H9 (cell line): ENCODE results near the gene MDFI. TPM values are rescaled to one million over a fixed set of nuclear protein-coding genes. Genes with fewer than 3 reads are reported as not detected.

Experiments
- DNase-seq: peaks from one replicate; pipeline ENCODE4 v3.0.0-alpha.2; 2017
- H2AFZ ChIP-seq: one replicate; pipeline ENCODE4 v1.6.1; 2013; ENCODE audit warnings: mild to moderate bottlenecking, low read length, control low read depth, moderate library complexity
- H2AK5ac ChIP-seq: 2 replicates; pipeline ENCODE4 v1.6.1; 2013; ENCODE audit warnings: low read length, control low read depth, mixed read lengths; ENCODE audit not compliant: insufficient read length
- H2BK120ac ChIP-seq: one replicate; pipeline ENCODE4 v1.6.1; 2013; ENCODE audit warnings: low read depth, mild to moderate bottlenecking, low read length, control low read depth, inconsistent platforms; ENCODE audit not compliant: poor library complexity, severe bottlenecking
- H2BK12ac ChIP-seq: 2 replicates; pipeline ENCODE4 v1.6.1; 2013; ENCODE audit warnings: low read length, control low read depth, mixed read lengths, low read depth; ENCODE audit not compliant: insufficient read length
- H2BK15ac ChIP-seq: 2 replicates; pipeline ENCODE4 v1.6.1; 2013; ENCODE audit warnings: low read depth, low read length, control low read depth
- H2BK20ac ChIP-seq: one replicate; pipeline ENCODE4 v1.6.1; 2013; ENCODE audit warnings: low read depth, mild to moderate bottlenecking, low read length, control low read depth, inconsistent platforms; ENCODE audit not compliant: poor library complexity, severe bottlenecking
- H2BK5ac ChIP-seq: 2 replicates; pipeline ENCODE4 v1.6.1; 2013; ENCODE audit warnings: low read length, control low read depth, mixed read lengths; ENCODE audit not compliant: insufficient read length
- H3K14ac ChIP-seq: 2 replicates; pipeline ENCODE4 v1.6.1; 2013; ENCODE audit warnings: low read length, control low read depth; ENCODE audit not compliant: insufficient read depth
- H3K18ac ChIP-seq: 2 replicates; pipeline ENCODE4 v1.6.1; 2013; ENCODE audit warnings: low read depth, mild to moderate bottlenecking, mixed read lengths, low read length, control low read depth; ENCODE audit not compliant: insufficient read length
- H3K23ac ChIP-seq: 2 replicates; pipeline ENCODE4 v1.6.1; 2013; ENCODE audit warnings: low read length, control low read depth, mixed read lengths, low read depth; ENCODE audit not compliant: insufficient read length
- H3K23me2 ChIP-seq: 2 replicates; pipeline ENCODE4 v1.6.1; 2013; ENCODE audit warnings: low read depth, mild to moderate bottlenecking, mixed read lengths, low read length, control low read depth; ENCODE audit not compliant: insufficient read length, poor library complexity, severe bottlenecking
- H3K27ac ChIP-seq: 2 replicates; pipeline ENCODE4 v1.5.1; 2013; ENCODE audit warnings: low read length, control low read depth, mixed read lengths, low read depth; ENCODE audit not compliant: insufficient read length
- H3K27me3 ChIP-seq: 2 replicates; pipeline ENCODE4 v1.6.1; 2013; ENCODE audit warnings: low read length, control low read depth, inconsistent platforms; ENCODE audit not compliant: insufficient read depth
- H3K4ac ChIP-seq: 2 replicates; pipeline ENCODE4 v1.6.1; 2013; ENCODE audit warnings: low read depth, mild to moderate bottlenecking, control low read depth, inconsistent platforms, low read length, moderate library complexity
- H3K4me1 ChIP-seq: 2 replicates; pipeline ENCODE4 v1.6.1; 2013; ENCODE audit warnings: low read length, control low read depth, inconsistent platforms; ENCODE audit not compliant: insufficient read depth
- H3K4me2 ChIP-seq: 2 replicates; pipeline ENCODE4 v1.6.1; 2013; ENCODE audit warnings: low read length, control low read depth, mixed read lengths; ENCODE audit not compliant: insufficient read length, insufficient read depth
- H3K56ac ChIP-seq: 2 replicates; pipeline ENCODE4 v1.6.1; 2013; ENCODE audit warnings: low read depth, mild to moderate bottlenecking, mixed read lengths, low read length, control low read depth; ENCODE audit not compliant: insufficient read length
- H3K79me1 ChIP-seq: 2 replicates; pipeline ENCODE4 v1.6.1; 2013; ENCODE audit warnings: low read depth, mild to moderate bottlenecking, moderate library complexity, low read length, control low read depth, inconsistent platforms; ENCODE audit not compliant: insufficient read depth, poor library complexity, severe bottlenecking
- H3K79me2 ChIP-seq: 2 replicates; pipeline ENCODE4 v1.6.1; 2013; ENCODE audit warnings: low read length, control low read depth, inconsistent platforms; ENCODE audit not compliant: insufficient read depth
- H3K9ac ChIP-seq: 2 replicates; pipeline ENCODE4 v1.6.1; 2013; ENCODE audit warnings: low read length, control low read depth, mixed read lengths; ENCODE audit not compliant: insufficient read length; ENCODE audit errors: extremely low read depth
- H3K9me3 ChIP-seq: one replicate; pipeline ENCODE4 v1.6.1; 2013; ENCODE audit warnings: low read depth, low read length, inconsistent platforms; ENCODE audit not compliant: control insufficient read depth
- H3T11ph ChIP-seq: one replicate; pipeline ENCODE4 v1.6.1; 2013; ENCODE audit warnings: mild to moderate bottlenecking, low read length, control low read depth, inconsistent platforms
- H4K20me1 ChIP-seq: one replicate; pipeline ENCODE4 v1.6.1; 2013; ENCODE audit not compliant: control insufficient read depth, insufficient read length, insufficient read depth
- H4K5ac ChIP-seq: 2 replicates; pipeline ENCODE4 v1.6.1; 2013; ENCODE audit warnings: low read depth, mild to moderate bottlenecking, mixed read lengths, low read length, control low read depth; ENCODE audit not compliant: insufficient read length
- H4K8ac ChIP-seq: replicated peaks from 2 replicates; pipeline ENCODE4 v1.6.1; 2013; ENCODE audit warnings: low read length, control low read depth, mixed read lengths, low read depth; ENCODE audit not compliant: insufficient read length
- H4K91ac ChIP-seq: 2 replicates; pipeline ENCODE4 v1.6.1; 2013; ENCODE audit warnings: low read depth, mild to moderate bottlenecking, moderate library complexity, mixed read lengths, low read length, control low read depth; ENCODE audit not compliant: insufficient read length
- H3K27ac Mint-ChIP-seq, 3 experiments: 2 replicates in 2 of 3; 3 replicates in 1 of 3; pipeline ENCODE4 v1.8.0; 2020 to 2021; ENCODE audit warnings: mixed read lengths in 3 of 3, mild to moderate bottlenecking in 1 of 3, moderate library complexity in 1 of 3
- H3K27me3 Mint-ChIP-seq: 2 replicates; pipeline ENCODE4 v1.8.0; 2021; ENCODE audit warnings: low read depth, mild to moderate bottlenecking, moderate library complexity, mixed read lengths
- H3K36me3 Mint-ChIP-seq, 3 experiments: 2 replicates in 2 of 3; 3 replicates in 1 of 3; pipeline ENCODE4 v1.8.0; 2020 to 2021; ENCODE audit warnings: low read depth in 3 of 3, mixed read lengths in 3 of 3; ENCODE audit not compliant: insufficient read depth in 1 of 3
- H3K4me1 Mint-ChIP-seq, 2 experiments: 2 replicates each; pipeline ENCODE4 v1.8.0; 2020; ENCODE audit warnings: mixed read lengths in 2 of 2
- H3K4me3 Mint-ChIP-seq, 2 experiments: 2 replicates in 1 of 2; 3 replicates in 1 of 2; pipeline ENCODE4 v1.8.0; 2020 to 2021; ENCODE audit warnings: mild to moderate bottlenecking in 2 of 2, mixed read lengths in 2 of 2, moderate library complexity in 1 of 2
- H3K9me3 Mint-ChIP-seq, 2 experiments: 2 replicates in 1 of 2; 3 replicates in 1 of 2; pipeline ENCODE4 v1.8.0; 2020; ENCODE audit warnings: mild to moderate bottlenecking in 2 of 2, mixed read lengths in 2 of 2, moderate library complexity in 1 of 2
- WGBS: extraction: QIAGEN DNeasy Blood & Tissue Kit; methylation state at CpG from one replicate; pipeline ENCODE4 v1.1.7; 2013; ENCODE audit warnings: missing lambda C conversion rate, low lambda C conversion rate, mixed read lengths; ENCODE audit not compliant: insufficient read length; ENCODE audit errors: extremely low coverage; 5-methylcytosine and 5-hydroxymethylcytosine counted together
- total RNA-seq: library from RNA; stranded (reverse); gene quantifications from 2 replicates; pipeline ENCODE4 v1.2.1, GENCODE V29; 2021
- TF ChIP-seq, protein P1 (sequence below): fragments of 200-600 bp; sonication (generic); conservative IDR thresholded peaks from 3 replicates; pipeline ENCODE4 v1.8.0; 2021; ENCODE audit warnings: antibody characterized with exemption, mild to moderate bottlenecking

MDFI gene
- total RNA-seq, 1 experiment from 2014 or later = 45.0 TPM

DNA sequence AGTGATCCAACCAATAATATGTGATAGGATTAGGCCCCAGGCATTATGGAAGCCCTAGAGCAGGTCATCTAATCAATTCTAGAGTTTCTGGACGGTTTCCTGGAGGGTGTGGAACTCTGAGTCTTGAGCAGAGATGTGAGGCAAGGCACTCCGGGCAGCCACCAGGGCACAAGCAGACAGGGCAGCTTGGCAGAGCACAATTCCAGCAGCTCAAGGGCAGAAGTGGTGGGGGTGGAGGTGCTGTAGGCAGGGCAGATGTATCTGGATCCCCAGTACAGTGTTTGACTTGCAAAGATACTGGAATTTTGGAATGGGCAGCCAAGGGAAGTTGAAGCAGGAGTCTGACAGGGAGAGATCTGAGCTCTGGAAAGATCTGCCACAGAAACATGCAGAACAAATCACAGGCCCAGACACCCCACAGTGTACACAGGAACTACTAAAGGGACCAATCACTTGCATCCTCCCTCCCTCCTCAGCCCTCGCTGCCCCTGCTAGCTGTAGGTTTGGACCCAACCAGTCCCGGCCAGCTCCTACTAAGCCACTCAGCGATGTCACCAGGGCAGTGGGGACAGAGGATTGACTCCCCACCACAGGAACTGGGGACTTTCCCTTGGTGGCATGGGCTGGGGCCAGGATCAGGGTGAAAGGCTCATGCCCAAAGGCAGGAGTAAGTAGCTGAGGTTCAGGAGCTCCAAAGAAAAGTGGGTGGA lies 50.1 kb downstream of the MDFI start:
- H4K20me1 ChIP-seq = no peaks in the 10 kb centered on the region
- no peak overlapping the region for H3K56ac ChIP-seq
- Mint-ChIP-seq H3K27ac (peak overlapping the region in 2 of 3 experiments; percentile 6 to 20; a peak in 2 of 7 replicates), H3K4me3 (no peak overlapping the region), H3K27me3 (peaks cover 21% of the 10 kb centered on the region), H3K36me3 (no peaks in the 10 kb centered on the region; a peak in 2 of 7 replicates), H3K4me1 (peaks cover 31 to 39% of the 10 kb centered on the region in 2 experiments), H3K9me3 (no peaks in the 10 kb centered on the region; a peak in 1 of 5 replicates)
- no peak overlapping the region for H2AK5ac ChIP-seq
- TF ChIP-seq, protein P1, sequence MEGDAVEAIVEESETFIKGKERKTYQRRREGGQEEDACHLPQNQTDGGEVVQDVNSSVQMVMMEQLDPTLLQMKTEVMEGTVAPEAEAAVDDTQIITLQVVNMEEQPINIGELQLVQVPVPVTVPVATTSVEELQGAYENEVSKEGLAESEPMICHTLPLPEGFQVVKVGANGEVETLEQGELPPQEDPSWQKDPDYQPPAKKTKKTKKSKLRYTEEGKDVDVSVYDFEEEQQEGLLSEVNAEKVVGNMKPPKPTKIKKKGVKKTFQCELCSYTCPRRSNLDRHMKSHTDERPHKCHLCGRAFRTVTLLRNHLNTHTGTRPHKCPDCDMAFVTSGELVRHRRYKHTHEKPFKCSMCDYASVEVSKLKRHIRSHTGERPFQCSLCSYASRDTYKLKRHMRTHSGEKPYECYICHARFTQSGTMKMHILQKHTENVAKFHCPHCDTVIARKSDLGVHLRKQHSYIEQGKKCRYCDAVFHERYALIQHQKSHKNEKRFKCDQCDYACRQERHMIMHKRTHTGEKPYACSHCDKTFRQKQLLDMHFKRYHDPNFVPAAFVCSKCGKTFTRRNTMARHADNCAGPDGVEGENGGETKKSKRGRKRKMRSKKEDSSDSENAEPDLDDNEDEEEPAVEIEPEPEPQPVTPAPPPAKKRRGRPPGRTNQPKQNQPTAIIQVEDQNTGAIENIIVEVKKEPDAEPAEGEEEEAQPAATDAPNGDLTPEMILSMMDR = no peak
- H4K91ac ChIP-seq = no peak overlapping the region
- no peak overlapping the region for H4K5ac ChIP-seq
- H2BK12ac ChIP-seq = no peak overlapping the region
- no peak overlapping the region for H2BK120ac ChIP-seq
- H2BK5ac ChIP-seq = no peak overlapping the region
- no peak overlapping the region for H3K9ac ChIP-seq
- DNase-seq = no peak
- peaks cover 7% of the 10 kb centered on the region; the same call in 1 of the 2 replicates for H3K4me1 ChIP-seq
- H2BK15ac ChIP-seq = no peak overlapping the region
- H2AFZ ChIP-seq = no peak overlapping the region
- H3K27ac ChIP-seq = no peak overlapping the region
- no peak overlapping the region for H3K23ac ChIP-seq
- no peaks in the 10 kb centered on the region for H3K27me3 ChIP-seq
- no peaks in the 10 kb centered on the region for H3K79me2 ChIP-seq
- H3K23me2 ChIP-seq = no peaks in the 10 kb centered on the region
- no CpG with 5 or more reads among the region's 5 CpGs for WGBS
- no peak overlapping the region for H4K8ac ChIP-seq
- no peak overlapping the region for H3K18ac ChIP-seq
- no peak overlapping the region for H3K4me2 ChIP-seq
- H3K9me3 ChIP-seq = no peaks in the 10 kb centered on the region
- no peaks in the 10 kb centered on the region for H3K79me1 ChIP-seq
- H2BK20ac ChIP-seq = no peak overlapping the region
- no peak overlapping the region for H3K14ac ChIP-seq
- H3T11ph ChIP-seq = no peak overlapping the region
- H3K4ac ChIP-seq = no peak overlapping the region
